Dedifferentiated amniotic fluid mesenchymal stem cell (primary cell): ENCODE data around the gene DIS3L2.
"Not testable (repeated sequence)": the region's sequence is repeated elsewhere in the genome, so short reads cannot be mapped to it uniquely, and the experiment has no call there.

Source experiments
- DNase-seq: peaks from one replicate; pipeline ENCODE4 v3.0.0-alpha.2; 2016; ENCODE audit errors: extremely low spot score

DIS3L2 gene

GRCh38 chr2:232320443-232320803, 358.9 kb downstream of the DIS3L2 start:
- DNase-seq: no peak

- DNase-seq: no peak
Observed at GRCh38 chr2:232321156-232321816, 359.8 kb downstream of the DIS3L2 start.

- no peak for DNase-seq
Observed at GRCh38 chr2:232321817-232322559, 360.5 kb downstream of the DIS3L2 start.

GRCh38 chr2:232322560-232323327, 361.2 kb downstream of the DIS3L2 start:
- DNase-seq: no peak

- DNase-seq: no peak
Observed at GRCh38 chr2:232323328-232323650, 361.8 kb downstream of the DIS3L2 start.

GRCh38 chr2:232323967-232324366, 362.5 kb downstream of the DIS3L2 start:
- DNase-seq: not testable (repeated sequence)

- no peak for DNase-seq
Observed at GRCh38 chr2:232324778-232325177, 363.3 kb downstream of the DIS3L2 start.

GRCh38 chr2:232325324-232326273, 364.1 kb downstream of the DIS3L2 start:
- no peak for DNase-seq

- DNase-seq: not testable (repeated sequence)
Observed at GRCh38 chr2:232326274-232327104, 365.0 kb downstream of the DIS3L2 start.

- no peak for DNase-seq
Observed at GRCh38 chr2:232327105-232328031, 365.9 kb downstream of the DIS3L2 start.

GRCh38 chr2:232328032-232328422, 366.5 kb downstream of the DIS3L2 start:
- DNase-seq: no peak

- no peak for DNase-seq
Observed at GRCh38 chr2:232328516-232329460, 367.3 kb downstream of the DIS3L2 start.

- DNase-seq: no peak
Observed at GRCh38 chr2:232329716-232330067, 368.2 kb downstream of the DIS3L2 start.

GRCh38 chr2:232330068-232330999, 368.8 kb downstream of the DIS3L2 start:
- no peak for DNase-seq

GRCh38 chr2:232331061-232331460, 369.5 kb downstream of the DIS3L2 start:
- not testable (repeated sequence) for DNase-seq

- not testable (repeated sequence) for DNase-seq
Observed at GRCh38 chr2:232331641-232332040, 370.1 kb downstream of the DIS3L2 start.

GRCh38 chr2:232332244-232332939, 370.9 kb downstream of the DIS3L2 start:
- DNase-seq: not testable (repeated sequence)
